Muscle of leg (tissue), 11 donors: ENCODE measurements around the gene ZNHIT2. TPM values are rescaled to one million over a fixed set of nuclear protein-coding genes. Genes with fewer than 3 reads are reported as not detected.

ENCODE experiments used
- DNase-seq: peaks from one replicate; pipeline ENCODE4 v3.0.0; 2013
- H3K27ac ChIP-seq: one replicate; pipeline ENCODE4 v1.5.1; 2013; ENCODE audit warnings: mild to moderate bottlenecking, low read length, control low read depth
- H3K27me3 ChIP-seq: one replicate; pipeline ENCODE4 v1.6.1; 2013; ENCODE audit warnings: low read length; ENCODE audit not compliant: control insufficient read depth, insufficient read depth
- H3K36me3 ChIP-seq: one replicate; pipeline ENCODE4 v1.6.1; 2013; ENCODE audit warnings: low read length; ENCODE audit not compliant: control insufficient read depth, insufficient read depth
- H3K4me1 ChIP-seq: one replicate; pipeline ENCODE4 v1.6.1; 2013; ENCODE audit warnings: low read length; ENCODE audit not compliant: control insufficient read depth, insufficient read depth
- H3K4me3 ChIP-seq: one replicate; pipeline ENCODE4 v1.5.1; 2013; ENCODE audit warnings: low read length, control low read depth
- H3K9me3 ChIP-seq: replicated peaks from 2 replicates; pipeline ENCODE4 v1.6.1; 2013; ENCODE audit warnings: low read depth, low read length; ENCODE audit not compliant: control insufficient read depth
- WGBS: methylation state at CpG from one replicate; pipeline ENCODE4 v1.1.5; 2013; ENCODE audit warnings: missing lambda C conversion rate; ENCODE audit not compliant: insufficient coverage; 5-methylcytosine and 5-hydroxymethylcytosine counted together
- polyA plus RNA-seq, 8 donors: library from polyadenylated mRNA; unstranded; fragments of 120-200 nt; gene quantifications; one replicate each; pipeline versions ENCODE4 v1.2.1 to v1.2.3, GENCODE V29; 2013; ENCODE audit warnings: inconsistent platforms in 1 of 8, low replicate concordance in 1 of 8; ENCODE audit not compliant: insufficient read length in 8 of 8, insufficient read depth in 1 of 8
- total RNA-seq: library from RNA; stranded (reverse); fragments of 120-200 nt; gene quantifications from one replicate; pipeline ENCODE4 v1.2.4, GENCODE V29; 2013

ZNHIT2 gene
- total and polyA plus RNA-seq, 9 donors = 4.2 to 6.0 (median 4.8) TPM

DNA sequence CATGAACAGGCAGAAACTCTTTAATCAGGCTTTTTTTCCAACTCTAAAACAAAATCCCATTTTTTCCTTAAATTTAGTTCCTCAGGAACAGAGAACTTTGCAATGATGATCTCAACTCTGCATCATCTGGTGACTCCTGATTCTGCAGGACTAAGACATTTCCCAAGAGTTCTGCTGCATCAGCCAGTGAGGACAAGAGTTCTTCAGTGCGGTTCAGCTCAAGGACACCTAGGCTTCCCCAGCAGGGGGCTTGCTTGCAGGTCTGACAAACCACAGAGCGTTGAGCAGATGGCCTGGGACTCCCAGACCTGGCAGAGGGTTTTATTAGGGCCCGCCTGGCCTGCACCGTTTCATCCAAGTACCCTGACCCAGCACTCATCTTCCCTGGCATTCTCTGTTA, 40.0 kb downstream of the ZNHIT2 start:
- Histone ChIP-seq H3K36me3 (peaks cover 29% of the 10 kb centered on the region), H3K9me3 (no peaks in the 10 kb centered on the region), H3K4me3 (no peak overlapping the region), H3K27ac (no peak overlapping the region), H3K27me3 (no peaks in the 10 kb centered on the region), H3K4me1 (no peaks in the 10 kb centered on the region)
- DNase-seq = no peak
- 65% methylated on average over 2 of the region's 4 CpGs for WGBS

DNA sequence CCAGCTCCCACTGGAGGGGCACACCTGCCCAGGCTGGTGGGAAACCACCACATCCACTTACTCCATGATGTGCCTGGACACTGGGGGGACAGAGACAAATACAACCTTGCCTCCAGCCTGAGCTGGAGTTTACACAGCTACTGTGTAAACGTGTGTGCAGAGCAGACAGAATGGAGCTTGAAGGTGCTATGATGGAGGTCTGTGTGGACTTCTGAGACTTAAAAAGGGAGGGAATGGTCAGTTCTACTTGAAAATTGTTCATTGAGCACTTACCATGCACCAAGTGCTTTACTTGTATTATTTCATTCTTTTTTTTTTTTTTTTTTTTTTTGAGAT, 44.9 kb downstream of the ZNHIT2 start:
- Histone ChIP-seq H3K9me3 (no peaks in the 10 kb centered on the region), H3K27me3 (no peaks in the 10 kb centered on the region), H3K4me3 (no peak overlapping the region), H3K27ac (no peak overlapping the region), H3K4me1 (no peaks in the 10 kb centered on the region), H3K36me3 (peaks cover 6% of the 10 kb centered on the region)
- DNase-seq = no peak
- WGBS = no CpG with 5 or more reads among the region's 1 CpG

DNA sequence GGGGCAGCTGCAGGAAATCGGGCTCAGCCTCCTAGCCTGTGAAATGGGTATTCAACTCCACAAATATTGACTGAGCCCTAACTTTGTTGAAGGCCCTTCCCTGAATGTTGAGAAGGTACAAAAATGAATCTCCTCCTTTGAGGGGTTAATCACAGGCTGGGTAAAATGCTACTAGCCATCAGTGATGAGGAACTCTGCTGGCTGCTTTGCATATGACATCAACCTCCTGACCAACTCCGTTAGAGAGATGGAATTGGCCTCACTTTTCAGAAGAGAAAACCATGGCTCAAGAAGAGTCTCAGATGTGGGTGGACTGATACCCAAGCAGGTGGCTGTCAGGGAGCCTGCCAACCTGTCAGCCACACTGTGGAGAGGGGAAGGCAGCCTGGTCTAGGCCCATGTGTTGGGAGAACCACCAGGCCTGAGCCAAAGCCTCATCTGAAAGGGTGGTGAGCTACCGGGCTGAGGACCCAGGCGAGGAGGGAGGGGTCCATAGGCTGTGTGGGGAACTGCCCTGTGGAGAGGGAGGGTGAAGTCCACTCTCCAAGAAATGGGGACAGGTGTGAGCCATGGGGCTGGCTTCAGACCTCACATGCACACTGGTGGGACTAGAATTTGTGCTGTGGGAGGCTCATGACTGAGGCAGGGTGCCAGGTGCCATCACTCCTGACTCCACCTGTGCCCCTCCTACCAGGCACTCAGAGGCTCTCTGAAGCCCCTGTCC, 45.4 kb downstream of the ZNHIT2 start:
- H3K27ac ChIP-seq = no peak overlapping the region
- H3K9me3 ChIP-seq = no peaks in the 10 kb centered on the region
- peaks cover 6% of the 10 kb centered on the region for H3K36me3 ChIP-seq
- WGBS = 82% methylated on average over 2 of the region's 4 CpGs
- H3K4me3 ChIP-seq = no peak overlapping the region
- H3K4me1 ChIP-seq = no peaks in the 10 kb centered on the region
- no peaks in the 10 kb centered on the region for H3K27me3 ChIP-seq
- no peak for DNase-seq

DNA sequence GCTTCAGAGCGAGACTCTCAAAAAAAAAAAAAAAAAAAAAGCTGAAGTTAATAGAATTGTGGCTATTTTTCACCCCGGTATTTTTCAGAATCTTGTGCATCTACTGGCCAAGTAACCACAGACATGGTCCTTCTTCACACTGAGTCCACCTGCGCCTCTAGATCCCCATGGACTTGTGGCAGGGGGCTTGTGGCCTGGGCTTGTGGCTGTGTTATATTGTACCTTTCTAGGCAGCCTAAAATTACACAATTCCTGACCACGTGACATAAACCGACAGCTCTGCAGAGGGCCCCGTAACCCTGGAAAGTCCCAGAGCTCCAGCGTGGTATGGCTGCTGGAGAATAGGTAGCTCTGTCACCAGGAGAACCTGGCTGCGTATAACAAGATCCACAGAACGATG, 48.3 kb downstream of the ZNHIT2 start:
- no peak for DNase-seq
- H3K36me3 ChIP-seq = no peaks in the 10 kb centered on the region
- 45% methylated on average over 4 of the region's 9 CpGs for WGBS
- no peaks in the 10 kb centered on the region for H3K9me3 ChIP-seq
- H3K4me1 ChIP-seq = no peaks in the 10 kb centered on the region
- no peaks in the 10 kb centered on the region for H3K27me3 ChIP-seq
- H3K4me3 ChIP-seq = no peak overlapping the region
- no peak overlapping the region for H3K27ac ChIP-seq

DNA sequence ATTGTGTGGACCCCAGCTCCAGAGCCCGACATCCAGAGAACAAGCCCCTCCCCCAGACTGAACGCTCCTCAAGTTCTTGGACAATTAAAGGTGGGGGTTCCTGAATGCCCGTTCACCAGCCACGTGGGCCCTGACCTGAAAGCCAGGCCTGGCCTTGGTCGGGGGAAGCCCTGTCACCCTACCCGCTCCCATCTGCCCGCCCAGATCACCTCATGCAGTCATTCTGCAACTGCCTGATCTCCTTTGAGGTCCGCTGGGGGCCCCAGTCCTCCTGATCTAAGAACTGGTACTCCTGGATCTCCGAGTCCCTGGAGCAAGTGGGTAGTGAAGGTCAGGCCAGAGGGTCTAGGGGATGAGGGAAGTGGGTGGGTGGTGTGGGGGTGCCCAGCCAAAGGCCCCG, 50.1 kb downstream of the ZNHIT2 start:
- WGBS = 61% methylated on average over 5 of the region's 10 CpGs
- Histone ChIP-seq H3K36me3 (no peaks in the 10 kb centered on the region), H3K27ac (no peak overlapping the region), H3K27me3 (no peaks in the 10 kb centered on the region), H3K9me3 (no peaks in the 10 kb centered on the region), H3K4me1 (no peaks in the 10 kb centered on the region), H3K4me3 (no peak overlapping the region)
- DNase-seq = no peak

DNA sequence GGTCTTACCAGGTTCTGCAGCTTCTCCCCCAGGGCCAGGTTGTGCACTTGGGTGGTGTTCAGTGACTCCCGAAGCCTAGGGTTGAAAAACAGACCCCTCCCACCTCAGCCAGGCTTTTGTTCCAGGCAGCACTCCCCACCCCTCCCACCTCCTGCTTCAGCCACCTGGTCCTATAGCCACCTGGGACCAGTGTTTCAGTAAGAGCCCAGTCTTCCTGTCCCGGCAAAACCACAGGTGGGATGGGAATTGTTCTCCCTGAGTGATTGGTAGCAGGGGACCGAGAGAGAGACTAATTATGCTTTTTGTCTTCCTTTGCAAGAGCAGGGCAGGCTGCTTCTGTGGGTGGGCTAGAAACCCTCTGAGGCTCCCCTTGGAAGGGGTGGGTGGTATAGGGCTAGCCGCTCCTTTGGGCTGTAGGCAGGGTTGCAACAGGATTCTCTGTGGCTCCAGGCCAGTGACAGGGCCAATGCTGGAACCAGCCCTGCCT, 50.7 kb downstream of the ZNHIT2 start:
- Histone ChIP-seq H3K4me3 (no peak overlapping the region), H3K27me3 (no peaks in the 10 kb centered on the region), H3K36me3 (no peaks in the 10 kb centered on the region), H3K9me3 (no peaks in the 10 kb centered on the region), H3K27ac (no peak overlapping the region), H3K4me1 (no peaks in the 10 kb centered on the region)
- no peak for DNase-seq
- 19% methylated on average over 4 of the region's 4 CpGs for WGBS

Other genes with a start within 250 kb of the ZNHIT2 start
- gene EHD1, start 239.1 kb downstream of the ZNHIT2 start, total RNA-seq = 46.1 TPM
- 100 to 1,000 TPM in 4 of 8 donors, 10 to 100 TPM in 4; 86.2 to 117 (median 96.7) TPM for gene EHD1, start 239.1 kb downstream of the ZNHIT2 start, polyA plus RNA-seq
- 7.5 TPM for gene ATG2A, start 200.5 kb downstream of the ZNHIT2 start, total RNA-seq
- 10 to 100 TPM in 7 of 8 donors, 1 to 10 TPM in 1; 10.0 to 16.0 (median 13.0) TPM for gene ATG2A, start 200.5 kb downstream of the ZNHIT2 start, polyA plus RNA-seq
- gene PPP2R5B, start 193.0 kb downstream of the ZNHIT2 start, total RNA-seq = 5.6 TPM
- gene PPP2R5B, start 193.0 kb downstream of the ZNHIT2 start, polyA plus RNA-seq = 10 to 100 TPM; 10.0 to 16.9 (median 12.1) TPM
- gene GPHA2, start 181.8 kb downstream of the ZNHIT2 start, total RNA-seq = not detected
- gene GPHA2, start 181.8 kb downstream of the ZNHIT2 start, polyA plus RNA-seq = under 1 TPM in 4 of 8 donors, not detected in 4; 0.15 to 0.53 (median 0.24) TPM
- gene MAJIN, start 145.6 kb downstream of the ZNHIT2 start, total RNA-seq = not detected
- not detected for gene MAJIN, start 145.6 kb downstream of the ZNHIT2 start, polyA plus RNA-seq
- 0.62 TPM for gene BATF2, start 120.7 kb downstream of the ZNHIT2 start, total RNA-seq
- 1 to 10 TPM in 4 of 8 donors, under 1 TPM in 4; 0.84 to 1.9 (median 1.1) TPM for gene BATF2, start 120.7 kb downstream of the ZNHIT2 start, polyA plus RNA-seq
- 84.6 TPM for gene ARL2, start 103.5 kb downstream of the ZNHIT2 start, total RNA-seq
- gene ARL2, start 103.5 kb downstream of the ZNHIT2 start, polyA plus RNA-seq = 100 to 1,000 TPM in 1 of 8 donors, 10 to 100 TPM in 7; 80.5 to 101 (median 89.1) TPM
- 18.3 TPM for gene SNX15, start 90.3 kb downstream of the ZNHIT2 start, total RNA-seq
- 10 to 100 TPM; 19.6 to 29.6 (median 23.2) TPM for gene SNX15, start 90.3 kb downstream of the ZNHIT2 start, polyA plus RNA-seq
- 6.7 TPM for gene SAC3D1, start 76.5 kb downstream of the ZNHIT2 start, total RNA-seq
- 10 to 100 TPM; 12.5 to 16.0 (median 15.1) TPM for gene SAC3D1, start 76.5 kb downstream of the ZNHIT2 start, polyA plus RNA-seq
- gene NAALADL1, start 59.1 kb downstream of the ZNHIT2 start, total RNA-seq = 13.6 TPM
- gene NAALADL1, start 59.1 kb downstream of the ZNHIT2 start, polyA plus RNA-seq = 10 to 100 TPM in 5 of 8 donors, 1 to 10 TPM in 3; 6.2 to 14.0 (median 10.7) TPM
- gene CDCA5, start 33.7 kb downstream of the ZNHIT2 start, total RNA-seq = 6.6 TPM
- gene CDCA5, start 33.7 kb downstream of the ZNHIT2 start, polyA plus RNA-seq = 10 to 100 TPM in 7 of 8 donors, 1 to 10 TPM in 1; 9.7 to 17.0 (median 14.4) TPM
- gene ZFPL1, start 33.5 kb downstream of the ZNHIT2 start, total RNA-seq = 23.2 TPM
- 10 to 100 TPM; 20.6 to 26.3 (median 24.0) TPM for gene ZFPL1, start 33.5 kb downstream of the ZNHIT2 start, polyA plus RNA-seq
- gene VPS51, start 21.5 kb downstream of the ZNHIT2 start, total RNA-seq = 109 TPM
- 100 to 1,000 TPM; 128 to 147 (median 136) TPM for gene VPS51, start 21.5 kb downstream of the ZNHIT2 start, polyA plus RNA-seq
- gene TM7SF2, start 5.8 kb downstream of the ZNHIT2 start, total RNA-seq = 6.5 TPM
- gene TM7SF2, start 5.8 kb downstream of the ZNHIT2 start, polyA plus RNA-seq = 10 to 100 TPM in 1 of 8 donors, 1 to 10 TPM in 7; 4.1 to 14.4 (median 7.5) TPM
- gene FAU, start 4.4 kb upstream of the ZNHIT2 start, total RNA-seq = 998 TPM
- gene FAU, start 4.4 kb upstream of the ZNHIT2 start, polyA plus RNA-seq = 1,000 to 10,000 TPM in 7 of 8 donors, 100 to 1,000 TPM in 1; 971 to 1,242 (median 1,085) TPM
- 30.3 TPM for gene MRPL49, start 4.6 kb upstream of the ZNHIT2 start, total RNA-seq
- gene MRPL49, start 4.6 kb upstream of the ZNHIT2 start, polyA plus RNA-seq = 10 to 100 TPM; 19.5 to 31.1 (median 25.4) TPM
- 10.0 TPM for gene SYVN1, start 16.8 kb upstream of the ZNHIT2 start, total RNA-seq
- gene SYVN1, start 16.8 kb upstream of the ZNHIT2 start, polyA plus RNA-seq = 10 to 100 TPM; 31.1 to 53.4 (median 41.1) TPM
- gene SPDYC, start 52.5 kb upstream of the ZNHIT2 start, total RNA-seq = not detected
- gene SPDYC, start 52.5 kb upstream of the ZNHIT2 start, polyA plus RNA-seq = under 1 TPM in 1 of 8 donors, not detected in 7; 0.16 TPM
- 46.7 TPM for gene CAPN1, start 64.2 kb upstream of the ZNHIT2 start, total RNA-seq
- 10 to 100 TPM; 69.1 to 90.2 (median 80.1) TPM for gene CAPN1, start 64.2 kb upstream of the ZNHIT2 start, polyA plus RNA-seq
- gene POLA2, start 144.3 kb upstream of the ZNHIT2 start, total RNA-seq = 18.8 TPM
- gene POLA2, start 144.3 kb upstream of the ZNHIT2 start, polyA plus RNA-seq = 10 to 100 TPM; 35.4 to 64.7 (median 51.6) TPM
- gene CDC42EP2, start 197.2 kb upstream of the ZNHIT2 start, total RNA-seq = 20.8 TPM
- 10 to 100 TPM; 26.9 to 42.4 (median 35.4) TPM for gene CDC42EP2, start 197.2 kb upstream of the ZNHIT2 start, polyA plus RNA-seq
- 31.0 TPM for gene DPF2, start 216.2 kb upstream of the ZNHIT2 start, total RNA-seq
- gene DPF2, start 216.2 kb upstream of the ZNHIT2 start, polyA plus RNA-seq = 10 to 100 TPM; 43.9 to 62.4 (median 52.2) TPM
- 0.22 TPM for gene TIGD3, start 237.1 kb upstream of the ZNHIT2 start, total RNA-seq
- under 1 TPM; 0.12 to 0.32 (median 0.20) TPM for gene TIGD3, start 237.1 kb upstream of the ZNHIT2 start, polyA plus RNA-seq